ENCODE measurements around the gene LMBRD1.

- TF ChIP-seq POLR2AphosphoS5 (IDR thresholded peaks at IDR 0.05; ENCODE audit: borderline replicate concordance, low read depth, low read length) (no peak), EZH2 (IDR thresholded peaks at IDR 0.05) (no peak)
Observed at GRCh38 chr6:69627625-69628024, 169.2 kb downstream of the LMBRD1 start.
